Putamen (tissue), 1 donor: ENCODE measurements around the gene KIAA0825.
"Not testable (repeated sequence)": the region's sequence is repeated elsewhere in the genome, so short reads cannot be mapped to it uniquely, and the experiment has no call there.

Source experiments
- DNase-seq: peaks from one replicate; pipeline ENCODE4 v3.0.0-alpha.2; 2016; ENCODE audit warnings: low spot score

Gene KIAA0825

GRCh38 chr5:94374336-94374735 lies 244.1 kb downstream of the KIAA0825 start:
- DNase-seq = no peak

GRCh38 chr5:94367900-94368299 lies 250.5 kb downstream of the KIAA0825 start:
- no peak for DNase-seq

GRCh38 chr5:94366811-94367210 lies 251.6 kb downstream of the KIAA0825 start:
- no peak for DNase-seq

GRCh38 chr5:94362857-94363256 lies 255.5 kb downstream of the KIAA0825 start:
- DNase-seq = no peak

- DNase-seq = no peak
These were observed 256.3 kb downstream of the KIAA0825 start for GRCh38 chr5:94361832-94362796.

GRCh38 chr5:94361161-94361560 lies 257.2 kb downstream of the KIAA0825 start:
- DNase-seq = no peak

- DNase-seq = no peak
These were observed 257.8 kb downstream of the KIAA0825 start for GRCh38 chr5:94360382-94361130.

- no peak for DNase-seq
These were observed 258.5 kb downstream of the KIAA0825 start for GRCh38 chr5:94359880-94360279.

- DNase-seq = no peak
These were observed 262.6 kb downstream of the KIAA0825 start for GRCh38 chr5:94355811-94356210.

- DNase-seq = not testable (repeated sequence)
These were observed 263.4 kb downstream of the KIAA0825 start for GRCh38 chr5:94354837-94355485.

- DNase-seq = no peak
These were observed 264.8 kb downstream of the KIAA0825 start for GRCh38 chr5:94353605-94354004.

- DNase-seq = no peak
These were observed 271.3 kb downstream of the KIAA0825 start for GRCh38 chr5:94347130-94347529.

- no peak for DNase-seq
These were observed 273.1 kb downstream of the KIAA0825 start for GRCh38 chr5:94345257-94345656.

GRCh38 chr5:94337617-94338016 lies 280.8 kb downstream of the KIAA0825 start:
- no peak for DNase-seq

GRCh38 chr5:94335936-94336335 lies 282.5 kb downstream of the KIAA0825 start:
- no peak for DNase-seq

GRCh38 chr5:94329115-94329514 lies 289.3 kb downstream of the KIAA0825 start:
- no peak for DNase-seq

- DNase-seq = no peak
These were observed 291.8 kb downstream of the KIAA0825 start for GRCh38 chr5:94326586-94326985.

GRCh38 chr5:94316916-94317838 lies 301.2 kb downstream of the KIAA0825 start:
- DNase-seq = no peak

- DNase-seq = peak; percentile 24
These were observed 303.8 kb downstream of the KIAA0825 start for GRCh38 chr5:94314460-94315131.

GRCh38 chr5:94313696-94314095 lies 304.7 kb downstream of the KIAA0825 start:
- DNase-seq = no peak

GRCh38 chr5:94313188-94313587 lies 305.2 kb downstream of the KIAA0825 start:
- no peak for DNase-seq
